GM12865 (cell line): ENCODE measurements around the gene TIE1.

Source experiments
- DNase-seq: peaks from one replicate; pipeline ENCODE4 v3.0.0; 2010; ENCODE audit warnings: low read depth
- H3K4me3 ChIP-seq: 2 replicates; pipeline ENCODE4 v1.5.1; 2011; ENCODE audit warnings: mild to moderate bottlenecking, low read depth, low read length, control low read depth
- CTCF ChIP-seq: IDR thresholded peaks from 2 replicates; pipeline ENCODE4 v1.5.1; 2011; ENCODE audit warnings: low read length, control low read depth, low read depth, inconsistent platforms; ENCODE audit not compliant: insufficient read depth; ENCODE audit errors: missing control alignments

TIE1 gene

DNA sequence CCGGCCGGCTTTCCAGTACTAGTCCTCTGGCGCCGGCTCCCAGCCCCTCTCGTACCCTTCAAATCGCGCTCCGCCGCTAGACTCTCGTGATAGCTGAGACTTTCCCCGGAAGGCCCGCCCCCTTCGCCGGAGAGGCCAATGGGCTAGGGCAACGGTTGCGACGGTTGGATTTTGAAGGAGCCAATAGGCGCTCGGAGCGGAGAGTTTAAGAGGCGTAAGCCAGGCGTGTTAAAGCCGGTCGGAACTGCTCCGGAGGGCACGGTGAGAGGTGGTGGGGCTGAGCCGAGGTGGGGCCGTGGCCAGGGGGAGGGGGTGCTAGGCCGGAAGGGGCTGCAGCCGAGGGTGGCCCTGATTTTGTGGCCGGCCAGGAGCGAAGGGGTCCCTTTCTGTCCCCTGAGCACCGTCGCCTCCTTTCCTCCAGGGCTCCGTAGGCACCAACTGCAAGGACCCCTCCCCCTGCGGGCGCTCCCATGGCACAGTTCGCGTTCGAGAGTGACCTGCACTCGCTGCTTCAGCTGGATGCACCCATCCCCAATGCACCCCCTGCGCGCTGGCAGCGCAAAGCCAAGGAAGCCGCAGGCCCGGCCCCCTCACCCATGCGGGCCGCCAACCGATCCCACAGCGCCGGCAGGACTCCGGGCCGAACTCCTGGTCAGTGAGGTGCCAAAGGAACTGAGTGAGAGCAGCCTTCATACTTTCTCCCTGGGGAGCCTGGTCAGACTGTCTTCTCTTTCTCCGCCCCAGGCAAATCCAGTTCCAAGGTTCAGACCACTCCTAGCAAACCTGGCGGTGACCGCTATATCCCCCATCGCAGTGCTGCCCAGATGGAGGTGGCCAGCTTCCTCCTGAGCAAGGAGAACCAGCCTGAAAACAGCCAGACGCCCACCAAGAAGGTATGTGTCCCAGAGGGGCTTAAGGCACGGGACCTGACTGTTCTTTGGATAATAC, 58.2 kb downstream of the TIE1 start, which contains the start of gene CDC20:
TSS of gene CDC20 (plus strand) at position 236 of the 948 bp plus-strand sequence. CDS start at position 471, 235 bp downstream.
- TF ChIP-seq CTCF: no peak
- H3K4me3 ChIP-seq: peak within 1 kb of the TSS; percentile 96
- DNase-seq: peak; percentile 98

GRCh38 chr1:43359696-43360095, 58.9 kb downstream of the TIE1 start:
- H3K4me3 ChIP-seq: peak overlapping the region; percentile 96
- DNase-seq: no peak
- TF ChIP-seq CTCF: no peak

DNA sequence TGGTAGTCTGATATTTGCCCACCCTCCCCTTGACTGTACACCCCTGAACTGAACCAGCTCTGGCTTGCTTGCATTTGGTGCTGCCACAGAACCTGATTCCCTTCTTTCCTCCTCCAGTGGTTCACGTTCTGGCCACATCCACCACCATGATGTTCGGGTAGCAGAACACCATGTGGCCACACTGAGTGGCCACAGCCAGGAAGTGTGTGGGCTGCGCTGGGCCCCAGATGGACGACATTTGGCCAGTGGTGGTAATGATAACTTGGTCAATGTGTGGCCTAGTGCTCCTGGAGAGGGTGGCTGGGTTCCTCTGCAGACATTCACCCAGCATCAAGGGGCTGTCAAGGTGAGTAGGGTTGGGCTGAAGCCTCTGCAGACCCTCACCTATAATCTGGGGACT, 59.8 kb downstream of the TIE1 start:
- DNase-seq: no peak
- TF ChIP-seq CTCF: no peak
- H3K4me3 ChIP-seq: peak overlapping the region; percentile 96

DNA sequence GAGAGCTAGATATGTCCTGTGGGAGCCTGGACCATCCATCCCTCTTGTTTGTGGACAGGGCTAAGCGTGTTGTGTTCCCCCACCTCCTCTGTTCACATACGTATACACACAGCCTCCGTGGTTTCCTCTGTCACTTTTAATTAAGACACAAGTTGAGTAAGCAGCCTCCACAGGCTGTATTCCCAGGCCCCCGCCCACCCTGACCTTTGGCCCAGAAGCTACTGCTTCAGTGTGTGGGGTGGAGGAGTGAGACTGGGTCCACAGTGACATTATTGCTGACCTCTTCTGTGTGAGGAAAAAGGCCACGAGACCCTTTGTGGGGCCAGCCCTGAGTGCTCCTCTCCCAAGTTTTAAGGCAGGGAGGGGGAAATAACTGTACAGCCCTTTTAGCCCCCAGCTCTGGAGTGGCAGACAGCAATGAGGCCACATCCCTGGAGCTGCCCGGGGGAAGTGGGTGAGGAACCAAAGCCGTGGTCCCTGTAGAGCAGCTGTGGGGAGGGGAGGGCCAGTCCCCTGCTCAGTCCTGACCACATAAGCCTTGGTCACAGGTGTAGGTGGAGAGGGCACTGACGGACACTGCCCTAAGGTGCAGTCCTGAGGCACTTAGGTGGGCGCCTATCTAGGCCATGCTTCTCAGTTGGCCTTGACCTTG, 62.6 kb downstream of the TIE1 start:
- no peak for TF ChIP-seq CTCF
- no peak overlapping the region for H3K4me3 ChIP-seq
- DNase-seq: no peak

- DNase-seq: no peak
- H3K4me3 ChIP-seq: no peak overlapping the region
- TF ChIP-seq CTCF: no peak
These were observed 63.2 kb downstream of the TIE1 start for GRCh38 chr1:43363935-43364525.

- no peak for TF ChIP-seq CTCF
- peak overlapping the region; percentile 70 for H3K4me3 ChIP-seq
- DNase-seq: no peak
These were observed 64.9 kb downstream of the TIE1 start for GRCh38 chr1:43365678-43366077.
